ENCODE measurements around the gene MUS81.

MUS81 gene

GRCh38 chr11:65903715-65904114, 43.5 kb downstream of the MUS81 start:
- H3K4me3 ChIP-seq (ENCODE audit: low read depth, low read length): no peak overlapping the region
- no peak for TF ChIP-seq CTCF (IDR thresholded peaks at IDR 0.05; ENCODE audit: low read depth, low read length, missing control alignments)
- DNase-seq (ENCODE audit: low read depth): no peak

DNA sequence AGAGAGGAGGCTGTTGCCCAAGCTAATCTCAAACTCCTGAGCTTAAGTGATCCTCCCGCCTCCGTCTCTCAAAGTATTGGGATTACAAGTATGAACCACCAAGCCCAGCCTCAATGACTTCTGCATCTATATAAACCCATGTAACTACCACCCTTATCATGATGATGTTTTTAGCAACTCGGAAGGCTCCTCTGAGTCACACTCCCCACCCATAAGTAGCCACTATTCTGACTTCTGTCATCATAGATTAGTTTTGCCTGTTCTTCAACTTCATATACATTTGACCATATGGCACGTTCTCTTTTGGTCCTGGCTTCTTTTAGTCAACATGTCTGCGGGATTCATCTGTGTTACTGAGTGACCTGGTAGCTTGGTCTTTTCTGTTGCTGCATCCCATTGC, 46.4 kb downstream of the MUS81 start:
- no peak overlapping the region for H3K4me3 ChIP-seq (ENCODE audit: low read depth, low read length)
- no peak for TF ChIP-seq CTCF (IDR thresholded peaks at IDR 0.05; ENCODE audit: low read depth, low read length, missing control alignments)
- DNase-seq (ENCODE audit: low read depth): no peak

DNA sequence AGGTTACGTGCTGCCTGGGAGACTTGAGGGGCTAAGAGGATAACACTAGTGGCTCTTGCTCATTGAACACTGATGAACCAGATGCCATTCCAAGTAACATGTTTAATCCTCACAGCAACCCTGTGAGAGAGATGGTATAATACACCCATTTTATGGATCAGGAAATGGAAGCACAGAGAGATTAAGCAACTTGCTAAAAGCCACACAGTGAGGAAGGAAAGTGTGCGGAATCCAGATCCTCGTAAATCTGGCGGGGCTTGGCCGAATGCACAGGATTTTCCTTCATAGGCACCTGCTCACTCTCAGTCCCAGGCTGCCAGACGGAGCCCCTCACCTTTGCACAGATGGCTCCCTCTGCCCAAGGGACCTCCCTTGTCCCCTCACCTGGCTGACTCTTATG, 47.6 kb downstream of the MUS81 start:
- no peak for TF ChIP-seq CTCF (IDR thresholded peaks at IDR 0.05; ENCODE audit: low read depth, low read length, missing control alignments)

DNA sequence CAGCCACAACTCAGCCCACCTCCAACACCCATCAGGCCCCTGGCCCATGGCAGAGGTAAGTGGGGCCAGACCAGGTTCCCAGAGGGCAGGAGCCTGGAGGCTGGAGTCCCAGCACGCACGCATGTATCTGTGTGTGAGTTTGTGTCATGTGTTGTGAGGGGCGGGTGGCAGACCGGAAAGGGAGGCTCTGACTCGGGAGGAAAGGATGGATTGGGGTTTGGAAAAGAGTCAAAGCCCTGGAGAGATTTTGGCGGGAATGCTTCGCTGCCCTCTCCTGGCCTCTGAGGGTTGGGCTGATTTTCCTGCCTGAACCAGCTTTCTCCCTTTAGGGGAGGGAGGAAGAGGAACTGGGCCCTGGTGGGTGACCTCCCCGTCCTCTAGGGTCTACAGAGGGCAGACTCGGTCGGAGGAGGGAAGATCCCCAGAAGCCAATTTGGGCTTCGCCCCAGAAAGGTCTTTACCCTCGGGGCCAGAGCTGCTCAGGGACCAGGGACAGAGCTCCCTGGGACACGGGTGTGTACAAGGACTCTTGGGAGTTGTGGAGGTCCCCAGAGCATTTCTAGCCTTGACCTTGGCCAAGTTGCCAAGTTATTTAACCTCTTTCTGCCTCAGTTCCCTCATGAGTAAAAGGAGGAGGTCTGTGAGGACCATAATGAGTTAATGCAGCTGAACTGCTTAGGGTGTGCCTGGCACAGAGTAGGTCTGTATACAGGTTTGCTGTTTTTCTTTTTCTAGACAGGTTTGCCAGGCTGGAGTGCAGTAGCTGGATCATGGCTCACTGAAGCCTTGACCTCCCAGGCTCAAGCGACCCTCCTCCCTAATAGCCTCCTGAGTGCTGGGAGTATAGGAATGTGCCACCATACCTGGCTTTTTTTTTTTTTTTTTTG, 51.7 kb downstream of the MUS81 start:
- DNase-seq (ENCODE audit: low read depth): no peak
- TF ChIP-seq CTCF (IDR thresholded peaks at IDR 0.05; ENCODE audit: low read depth, low read length, missing control alignments): peak; percentile 5
- no peak overlapping the region for H3K4me3 ChIP-seq (ENCODE audit: low read depth, low read length)

More for the DNA sequence above, 47.6 kb downstream of the MUS81 start:
- no peak overlapping the region for H3K4me3 ChIP-seq (ENCODE audit: low read depth, low read length)
- DNase-seq (ENCODE audit: low read depth): no peak

DNA sequence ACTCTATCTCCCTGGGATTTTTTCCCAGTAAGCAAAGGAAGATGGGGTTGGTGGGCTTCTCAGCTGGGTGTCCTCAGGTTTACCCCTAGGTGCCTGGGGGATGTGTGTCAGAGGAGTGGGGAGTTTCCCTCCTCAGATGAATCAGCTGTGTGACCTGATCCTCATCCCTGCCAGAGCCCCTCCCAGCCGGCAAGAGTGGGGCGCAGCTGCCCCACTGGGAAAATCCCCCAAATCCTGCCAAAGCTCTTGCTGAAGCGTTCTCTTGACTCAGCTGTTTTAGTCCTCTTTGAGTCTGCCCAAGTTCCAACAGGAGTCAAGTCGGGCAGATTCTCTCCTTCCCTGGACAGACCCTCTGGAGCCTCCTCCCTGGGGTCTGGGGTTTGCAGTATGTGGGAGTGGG, 52.6 kb downstream of the MUS81 start:
- DNase-seq (ENCODE audit: low read depth): no peak
- H3K4me3 ChIP-seq (ENCODE audit: low read depth, low read length): no peak overlapping the region
- no peak for TF ChIP-seq CTCF (IDR thresholded peaks at IDR 0.05; ENCODE audit: low read depth, low read length, missing control alignments)

DNA sequence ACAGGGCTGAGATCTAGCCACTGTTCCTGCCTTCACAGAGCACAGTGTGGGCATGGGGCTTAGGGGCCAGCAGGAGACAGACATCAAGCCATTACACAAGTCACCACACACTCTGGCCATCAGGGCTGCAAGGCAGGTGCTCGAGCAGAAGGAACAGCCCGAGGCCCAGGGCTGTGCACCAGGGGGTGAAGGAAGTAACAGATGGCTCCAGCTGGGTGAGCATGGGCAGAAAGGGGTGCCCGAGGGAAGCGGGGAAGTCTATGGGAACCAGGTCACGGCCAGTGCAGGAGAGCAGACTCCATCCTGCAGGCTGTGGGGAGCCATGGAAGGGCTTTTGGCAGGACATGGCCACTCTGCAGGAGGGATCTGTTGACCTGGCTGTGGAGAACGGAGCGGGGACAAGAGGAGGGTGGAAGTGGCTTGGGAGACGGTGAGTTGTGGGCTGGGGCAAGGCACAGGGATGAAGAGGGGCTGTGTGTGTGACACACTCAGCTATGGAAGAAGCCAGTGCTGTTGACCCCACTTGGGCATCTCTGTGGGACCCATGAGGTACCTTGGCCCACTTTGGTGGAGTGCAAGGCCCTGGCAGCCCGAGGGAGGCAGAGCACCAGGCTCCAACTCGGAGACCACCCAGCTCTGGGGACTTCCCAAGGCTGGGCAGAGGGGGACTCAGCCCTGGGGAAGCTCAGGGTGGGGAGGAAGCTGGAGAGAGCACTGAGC, 55.0 kb downstream of the MUS81 start:
- DNase-seq (ENCODE audit: low read depth): no peak
- no peak for TF ChIP-seq CTCF (IDR thresholded peaks at IDR 0.05; ENCODE audit: low read depth, low read length, missing control alignments)
- no peak overlapping the region for H3K4me3 ChIP-seq (ENCODE audit: low read depth, low read length)
